Erythroblast (primary cell): ENCODE results near the gene AOC1.

ENCODE experiments used
- GATA1 ChIP-seq: IDR thresholded peaks from 2 replicates; pipeline ENCODE4 v1.6.1; 2011; ENCODE audit warnings: low read depth, mild to moderate bottlenecking, control low read depth, low read length, moderate library complexity
- POLR2A ChIP-seq: IDR thresholded peaks from 2 replicates; pipeline ENCODE4 v1.6.1; 2011; ENCODE audit warnings: mild to moderate bottlenecking, low read length

GRCh38 chr7:150851492-150852370 is 586 bp upstream of the AOC1 start:
- TF ChIP-seq POLR2A (no peak), GATA1 (no peak)
